GM18502 (cell line): ENCODE data around the gene PAK4.

Experiments
- ATAC-seq: cut with Tn5 transposase; IDR thresholded peaks from one replicate; pipeline ENCODE4 v1.9.1; 2021; ENCODE audit warnings: mild to moderate bottlenecking; ENCODE audit not compliant: unreplicated experiment, poor library complexity

The PAK4 gene

GRCh38 chr19:39175564-39175963, 50.0 kb downstream of the PAK4 start:
- no peak for ATAC-seq

- no peak for ATAC-seq
These were observed 51.6 kb downstream of the PAK4 start for GRCh38 chr19:39177110-39177699.

DNA sequence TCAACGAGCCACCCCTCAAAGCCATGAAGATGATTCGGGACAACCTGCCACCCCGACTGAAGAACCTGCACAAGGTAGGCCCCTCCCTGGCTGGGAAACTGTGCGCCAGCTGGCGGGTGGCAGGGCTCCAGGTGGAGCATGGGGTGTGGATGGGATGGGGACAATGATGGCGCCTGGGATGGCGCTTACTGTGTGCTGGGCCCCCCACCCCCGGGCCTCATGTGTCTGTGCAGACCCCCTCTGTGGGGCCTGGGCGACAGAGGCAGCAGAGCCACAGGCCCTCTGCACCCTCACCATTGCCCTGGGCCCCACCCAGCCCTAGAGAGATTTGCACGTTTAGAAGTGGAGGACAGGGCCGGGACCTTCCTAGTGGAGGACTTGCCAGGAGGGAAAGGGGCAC, 52.1 kb downstream of the PAK4 start:
- ATAC-seq: no peak

GRCh38 chr19:39178296-39179006, 52.9 kb downstream of the PAK4 start:
- no peak for ATAC-seq

DNA sequence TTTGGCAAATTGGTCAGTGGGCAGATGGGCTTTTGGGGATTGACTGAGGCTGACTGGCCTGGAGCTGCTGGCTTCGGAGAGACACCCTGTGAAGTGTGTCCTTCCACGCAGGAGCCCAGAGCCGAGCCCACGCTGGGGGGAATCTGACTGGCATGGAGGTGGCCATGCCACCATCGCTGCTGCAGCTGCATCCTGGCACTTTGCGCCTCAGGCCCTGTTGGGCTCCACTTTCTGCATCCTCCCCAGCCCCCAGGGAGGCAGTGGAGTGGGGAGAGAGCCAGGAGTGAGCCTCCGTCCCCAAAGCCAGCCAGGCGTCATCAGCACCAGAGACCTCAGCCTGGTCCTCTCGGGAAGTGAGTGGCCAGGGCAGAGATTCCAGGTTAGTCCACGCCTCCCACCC, 54.2 kb downstream of the PAK4 start:
- ATAC-seq: no peak

DNA sequence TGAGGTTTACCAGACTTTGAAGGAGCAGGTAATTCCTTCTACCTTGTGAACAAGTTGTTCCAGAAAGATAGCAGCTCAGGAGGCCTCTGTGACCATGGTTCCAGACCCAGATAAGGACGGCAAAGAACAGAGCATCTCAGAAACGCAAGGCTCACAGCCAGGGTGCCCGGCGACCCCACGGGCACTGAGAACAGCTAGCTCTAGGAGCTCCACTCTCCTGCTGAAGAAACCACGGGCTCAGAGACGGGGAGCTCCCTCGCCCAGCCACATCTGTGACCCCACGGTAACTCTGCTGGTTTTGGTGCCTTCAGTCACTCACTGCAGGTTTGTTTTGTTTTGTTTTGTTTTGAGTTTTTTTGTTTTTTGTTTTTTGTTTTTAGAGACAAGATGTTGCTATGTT, 55.2 kb downstream of the PAK4 start:
- ATAC-seq: no peak

- no peak for ATAC-seq
These were observed 56.1 kb downstream of the PAK4 start for GRCh38 chr19:39181500-39182173.

DNA sequence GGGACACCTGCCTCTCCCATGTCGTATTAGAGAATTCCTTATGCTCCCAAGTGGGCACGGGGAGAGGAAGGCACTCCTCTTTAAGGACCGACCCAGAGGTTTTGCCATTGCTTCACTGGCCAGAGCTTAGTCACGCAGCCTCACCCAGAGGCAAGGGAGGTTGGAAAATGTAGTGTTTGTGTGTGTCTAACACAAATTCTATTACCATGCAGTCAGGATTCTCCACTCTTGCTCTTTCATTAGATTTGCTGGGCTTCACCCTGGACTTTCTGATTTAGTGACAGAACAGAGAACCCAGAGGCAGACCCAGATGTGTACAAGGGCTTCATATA, 56.6 kb downstream of the PAK4 start:
- no peak for ATAC-seq

DNA sequence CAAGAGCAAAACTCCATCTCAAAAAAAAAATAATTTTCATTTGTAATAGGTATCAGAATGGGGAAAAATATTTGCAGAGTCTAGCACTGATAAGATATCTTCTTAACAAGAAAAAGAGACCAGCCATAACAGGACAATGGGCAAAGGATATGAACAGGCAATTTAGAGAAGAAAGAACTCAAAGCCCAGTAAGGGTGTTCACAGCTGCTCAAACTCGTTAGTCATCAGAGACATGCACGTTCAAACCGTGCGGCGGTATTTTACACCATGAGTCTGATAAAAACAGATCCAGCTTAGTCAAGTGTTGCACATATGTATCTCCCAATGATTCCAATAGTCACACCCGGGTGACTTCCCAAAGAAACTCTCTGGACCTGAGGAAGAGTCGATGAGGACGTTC, 57.5 kb downstream of the PAK4 start:
- no peak for ATAC-seq

DNA sequence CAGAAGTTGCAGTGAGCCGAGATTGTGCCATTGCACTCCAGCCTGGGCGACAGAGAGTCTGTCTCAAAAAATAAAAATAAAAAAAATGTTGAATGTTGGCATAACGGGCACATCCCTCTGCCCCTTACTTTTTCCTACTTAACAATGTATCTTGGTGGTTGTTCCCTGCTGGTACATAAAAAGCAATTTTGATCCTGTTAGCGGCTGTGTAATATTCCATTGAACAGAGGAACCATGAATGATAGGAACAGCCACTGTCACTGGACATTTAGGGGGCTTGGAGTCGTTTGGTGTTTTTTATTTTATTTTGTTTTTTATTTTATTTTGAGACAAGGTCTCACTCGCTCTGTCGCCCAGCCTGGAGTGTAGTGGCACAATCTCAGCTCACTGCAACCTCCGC, 60.8 kb downstream of the PAK4 start:
- ATAC-seq: no peak

- ATAC-seq: no peak
These were observed 62.0 kb downstream of the PAK4 start for GRCh38 chr19:39187552-39187943.

DNA sequence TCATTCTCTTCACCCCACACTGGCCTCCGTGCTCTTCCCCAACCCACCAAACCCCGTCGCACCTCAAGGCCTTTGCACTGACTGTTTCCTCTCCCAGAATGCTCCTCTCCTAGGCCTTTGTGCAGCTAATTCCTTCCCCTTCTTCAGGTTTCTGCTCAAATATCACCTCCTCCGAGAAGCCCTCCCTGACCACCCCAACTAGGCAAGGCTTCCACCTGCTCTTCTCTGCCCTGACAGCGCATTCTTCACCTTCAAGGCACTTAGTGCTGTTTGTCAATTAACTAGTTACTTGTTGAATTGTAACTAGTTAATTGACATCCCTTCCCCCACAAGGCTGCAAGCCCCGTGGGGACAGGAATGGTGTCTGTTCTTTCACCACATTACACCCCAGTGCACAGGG, 63.4 kb downstream of the PAK4 start:
- ATAC-seq: no peak

GRCh38 chr19:39190768-39191167, 65.2 kb downstream of the PAK4 start:
- ATAC-seq: no peak

DNA sequence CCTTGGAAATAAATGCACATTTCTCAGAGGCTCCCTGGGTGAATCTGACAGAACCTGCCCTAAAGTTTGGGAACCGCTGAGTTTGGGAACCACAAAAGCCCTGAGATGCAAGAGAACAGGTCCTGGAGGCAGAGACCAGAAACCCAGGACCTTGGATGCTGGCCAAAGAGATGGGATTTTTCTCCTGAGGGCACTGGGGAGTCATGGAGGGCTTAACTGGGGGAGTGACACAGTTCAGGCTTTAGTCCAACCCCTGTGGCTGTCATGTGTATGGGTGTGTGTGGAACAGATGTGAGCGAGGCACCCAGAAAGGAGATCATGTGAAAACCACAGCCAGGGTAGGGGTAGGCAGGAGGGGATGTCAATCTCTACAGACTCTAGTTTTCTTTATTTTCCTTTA, 67.3 kb downstream of the PAK4 start:
- no peak for ATAC-seq

DNA sequence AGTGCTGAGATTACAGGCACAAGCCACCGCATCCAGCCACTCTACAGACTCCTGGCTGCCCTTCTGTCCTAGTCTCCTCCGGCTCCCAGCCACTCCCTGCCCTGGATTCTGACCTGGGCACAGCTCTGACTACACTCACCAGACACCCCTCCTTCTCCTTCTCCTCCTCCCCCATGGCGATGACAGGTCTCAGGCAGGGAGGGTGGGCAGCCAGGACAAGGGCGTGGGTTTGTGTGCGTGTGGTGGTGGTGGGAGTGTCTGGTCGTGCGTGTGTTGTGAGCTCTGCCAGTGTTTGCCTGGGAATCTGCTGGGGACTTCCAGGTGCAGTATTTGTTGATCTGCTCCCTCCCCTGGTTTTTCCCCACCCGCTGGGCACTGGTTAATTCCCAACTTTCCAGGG, 68.2 kb downstream of the PAK4 start:
- ATAC-seq: no peak

DNA sequence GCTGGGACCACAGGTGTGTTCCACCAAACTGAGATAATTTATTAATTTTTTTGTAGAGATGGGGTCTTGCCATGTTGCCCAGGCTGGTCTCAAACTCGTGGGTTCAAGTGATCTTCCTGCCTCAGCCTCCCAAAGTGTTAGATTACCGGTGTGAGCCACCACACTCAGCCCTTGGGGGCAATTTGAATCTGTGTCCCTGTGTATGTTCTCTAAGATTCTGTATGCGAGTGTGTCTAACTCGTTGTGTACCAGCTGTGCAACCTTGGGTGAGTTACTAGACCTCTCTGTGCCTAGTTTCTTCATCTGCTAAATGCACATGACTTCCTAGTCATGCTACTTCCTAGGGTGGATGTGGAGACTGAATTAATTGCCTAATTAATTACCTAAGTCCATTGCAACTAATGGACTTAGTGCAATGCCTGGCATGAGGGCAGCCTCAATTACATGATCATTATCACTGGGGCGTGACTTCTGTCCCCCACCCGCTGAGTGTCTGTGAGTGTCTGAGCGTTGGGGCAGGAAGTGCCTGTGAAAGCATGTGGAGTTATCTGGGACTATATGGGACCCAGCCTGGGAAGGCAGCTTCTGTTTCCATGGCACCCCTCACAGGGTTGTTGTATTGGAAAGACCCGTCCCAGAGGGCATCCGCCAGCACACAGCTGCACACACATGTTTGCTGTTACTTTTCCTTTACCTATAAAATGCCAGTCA, 69.4 kb downstream of the PAK4 start:
- no peak for ATAC-seq

DNA sequence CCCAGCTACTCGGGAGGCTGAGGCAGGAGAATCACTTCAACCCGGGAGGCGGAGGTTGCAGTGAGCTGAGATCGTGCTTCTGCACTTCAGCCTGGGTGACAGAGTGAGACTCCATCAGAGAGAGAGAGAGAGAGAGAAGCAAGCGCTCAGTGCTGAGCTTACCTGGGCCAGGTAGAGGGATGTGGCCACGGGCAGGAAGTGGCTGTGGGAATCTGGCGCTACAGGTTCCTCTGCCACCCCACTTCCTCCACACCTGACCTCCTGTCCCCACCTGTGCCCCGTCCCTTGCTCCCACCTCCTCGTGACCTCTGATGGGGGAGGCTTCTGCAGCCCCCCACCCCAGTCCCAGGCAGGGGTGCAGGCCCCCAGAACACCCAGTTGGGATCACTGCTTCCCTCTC, 70.2 kb downstream of the PAK4 start:
- ATAC-seq: no peak

DNA sequence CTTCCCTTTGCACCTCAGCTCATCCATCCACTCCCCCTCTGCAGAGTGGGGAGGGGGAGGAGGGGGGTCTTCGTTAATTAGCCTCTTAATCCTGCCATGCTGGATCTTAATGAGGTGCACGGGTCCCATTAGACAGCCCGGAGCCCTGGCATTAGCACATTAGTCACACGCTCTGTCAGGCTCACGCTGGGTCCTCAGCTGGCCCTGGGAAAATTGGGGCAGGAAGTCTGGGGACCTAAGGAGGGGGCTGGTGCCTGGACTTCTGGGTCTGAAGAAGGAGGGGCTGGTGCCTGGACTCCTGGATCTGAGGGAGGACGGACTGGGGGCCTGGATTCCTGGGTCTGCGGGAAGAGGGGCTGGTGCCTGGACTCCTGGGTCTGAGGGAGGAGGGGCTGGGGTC, 70.7 kb downstream of the PAK4 start:
- no peak for ATAC-seq

GRCh38 chr19:39196860-39197562, 71.4 kb downstream of the PAK4 start, which contains the start of gene NCCRP1:
Gene NCCRP1 (plus strand): TSS chr19:39196964. CDS start chr19:39196983, 19 bp downstream.
- no peak for ATAC-seq

GRCh38 chr19:39197808-39198207, 72.2 kb downstream of the PAK4 start:
- no peak for ATAC-seq

- ATAC-seq: no peak
These were observed 73.4 kb downstream of the PAK4 start for GRCh38 chr19:39199025-39199424.
